Esophagus squamous epithelium (tissue), 5 donors: ENCODE measurements around the gene CCDC7. TPM values are rescaled to one million over a fixed set of nuclear protein-coding genes. Genes with fewer than 3 reads are reported as not detected.
"Not testable (repeated sequence)": the region's sequence is repeated elsewhere in the genome, so short reads cannot be mapped to it uniquely, and the experiment has no call there.

Source experiments
- DNase-seq: peaks from one replicate; lab custom pipeline; 2025; lab: John Stamatoyannopoulos, UW
- H3K27ac ChIP-seq, 4 donors: fragments of 200-600 bp; sonication (generic); one replicate each; pipeline ENCODE4 v1.5.1; 2016 to 2019; ENCODE audit warnings: mild to moderate bottlenecking in 1 of 4
- H3K27me3 ChIP-seq, 4 donors: fragments of 200-600 bp; sonication (generic); 1 replicate in 3 of 4; 2 replicates in 1 of 4; pipeline versions ENCODE4 v1.5.1 to v1.6.0; 2017 to 2021; ENCODE audit warnings: antibody characterized with exemption in 1 of 4
- H3K36me3 ChIP-seq, 3 donors: fragments of 200-600 bp; sonication (generic); one replicate each; pipeline ENCODE4 v1.5.1; 2016 to 2019
- H3K4me1 ChIP-seq, 3 donors: fragments of 200-600 bp; sonication (generic); one replicate each; pipeline ENCODE4 v1.5.1; 2017 to 2019
- H3K4me3 ChIP-seq, 4 donors: fragments of 200-600 bp; sonication (generic); 1 replicate in 3 of 4; 2 replicates in 1 of 4; pipeline ENCODE4 v1.5.1; 2016 to 2019; ENCODE audit warnings: mild to moderate bottlenecking in 2 of 4, moderate library complexity in 1 of 4
- H3K9me3 ChIP-seq, 3 donors: fragments of 200-600 bp; sonication (generic); one replicate each; pipeline ENCODE4 v1.5.1; 2016 to 2019
- POLR2A ChIP-seq, 4 donors: fragments of 450-650 bp; IDR thresholded peaks; one replicate each; pipeline ENCODE4 v1.6.1; 2017; ENCODE audit warnings: antibody characterized with exemption in 4 of 4, mild to moderate bottlenecking in 4 of 4, moderate library complexity in 3 of 4
- WGBS, 2 donors: methylation state at CpG; one replicate each; pipeline ENCODE4 v1.1.5; 2018; 5-methylcytosine and 5-hydroxymethylcytosine counted together
- intact Hi-C: fragments of 100-400 bp; cut with DNase I; formaldehyde crosslinking; loops from one replicate; pipeline ENCODE4 v1.15.0; 2022
- total RNA-seq, 4 donors: library from RNA; depleted of rRNA; stranded (reverse); fragments of >200 nt; gene quantifications; one replicate each; pipeline ENCODE4 v1.1.0, GENCODE V29; 2016
- TF ChIP-seq, protein P1 (sequence below), 6 experiments: fragments of 450-650 bp in 4 of 6; fragments of 200-600 bp in 2 of 6; sonication (generic) in 2 of 6; IDR thresholded peaks; one replicate each; pipeline ENCODE4 v1.5.1; 2016 to 2019; ENCODE audit warnings: antibody characterized with exemption in 6 of 6, mild to moderate bottlenecking in 4 of 6, moderate library complexity in 4 of 6
- donor health status: DM: yes; HTN: yes; CAD: no.

The CCDC7 gene
- total RNA-seq, 4 donors from 2014 or later = 1.9 to 31.3 (median 9.1) TPM

DNA sequence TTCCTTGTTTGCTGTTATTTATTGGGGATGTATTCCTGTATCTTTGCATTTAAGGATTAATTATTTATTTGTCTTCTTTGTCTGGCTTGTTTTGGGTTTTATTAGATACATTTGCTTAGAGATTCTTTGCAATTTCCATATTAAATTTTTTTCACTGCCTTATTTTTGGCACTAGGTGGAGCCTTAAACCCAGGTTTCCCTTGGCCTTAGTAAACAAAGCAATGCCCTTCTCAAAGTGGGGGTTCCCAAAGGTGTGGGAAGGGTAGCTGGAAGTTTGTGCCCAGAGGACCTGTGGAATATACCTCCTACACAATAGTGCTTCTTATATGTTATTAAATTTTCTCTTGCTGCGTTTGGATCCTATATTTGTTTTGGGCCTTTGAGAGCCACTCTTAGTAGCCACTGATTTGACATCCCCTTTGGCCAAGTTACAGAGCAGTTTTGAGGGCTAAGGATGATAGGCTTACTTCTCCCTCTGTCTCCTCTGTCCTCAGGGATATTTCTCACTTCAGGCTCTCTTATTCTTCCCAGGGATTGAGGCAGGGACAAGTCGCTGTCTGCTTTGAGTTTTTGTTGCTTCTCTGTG lies 349.8 kb downstream of the CCDC7 start:
- H3K9me3 ChIP-seq = no peaks in the 10 kb centered on the region
- intact Hi-C loops = loop anchor here (5.0 kb wide), 1 partner anchor 212 kb away; no protein-coding TSS in a partner anchor
- no peak for DNase-seq
- H3K4me3 ChIP-seq = no peak overlapping the region
- no peaks in the 10 kb centered on the region for H3K4me1 ChIP-seq
- H3K27me3 ChIP-seq = no peaks in the 10 kb centered on the region
- H3K36me3 ChIP-seq = no peaks in the 10 kb centered on the region
- TF ChIP-seq, protein P1, sequence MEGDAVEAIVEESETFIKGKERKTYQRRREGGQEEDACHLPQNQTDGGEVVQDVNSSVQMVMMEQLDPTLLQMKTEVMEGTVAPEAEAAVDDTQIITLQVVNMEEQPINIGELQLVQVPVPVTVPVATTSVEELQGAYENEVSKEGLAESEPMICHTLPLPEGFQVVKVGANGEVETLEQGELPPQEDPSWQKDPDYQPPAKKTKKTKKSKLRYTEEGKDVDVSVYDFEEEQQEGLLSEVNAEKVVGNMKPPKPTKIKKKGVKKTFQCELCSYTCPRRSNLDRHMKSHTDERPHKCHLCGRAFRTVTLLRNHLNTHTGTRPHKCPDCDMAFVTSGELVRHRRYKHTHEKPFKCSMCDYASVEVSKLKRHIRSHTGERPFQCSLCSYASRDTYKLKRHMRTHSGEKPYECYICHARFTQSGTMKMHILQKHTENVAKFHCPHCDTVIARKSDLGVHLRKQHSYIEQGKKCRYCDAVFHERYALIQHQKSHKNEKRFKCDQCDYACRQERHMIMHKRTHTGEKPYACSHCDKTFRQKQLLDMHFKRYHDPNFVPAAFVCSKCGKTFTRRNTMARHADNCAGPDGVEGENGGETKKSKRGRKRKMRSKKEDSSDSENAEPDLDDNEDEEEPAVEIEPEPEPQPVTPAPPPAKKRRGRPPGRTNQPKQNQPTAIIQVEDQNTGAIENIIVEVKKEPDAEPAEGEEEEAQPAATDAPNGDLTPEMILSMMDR (IDR thresholded peaks at IDR 0.05) = peak; percentile 40 to 75 (median 60)
- no peak for TF ChIP-seq POLR2A (IDR thresholded peaks at IDR 0.05)
- 59 to 61% methylated on average over 2 of the region's 2 CpGs for WGBS, 2 donors
- no peak overlapping the region for H3K27ac ChIP-seq

DNA sequence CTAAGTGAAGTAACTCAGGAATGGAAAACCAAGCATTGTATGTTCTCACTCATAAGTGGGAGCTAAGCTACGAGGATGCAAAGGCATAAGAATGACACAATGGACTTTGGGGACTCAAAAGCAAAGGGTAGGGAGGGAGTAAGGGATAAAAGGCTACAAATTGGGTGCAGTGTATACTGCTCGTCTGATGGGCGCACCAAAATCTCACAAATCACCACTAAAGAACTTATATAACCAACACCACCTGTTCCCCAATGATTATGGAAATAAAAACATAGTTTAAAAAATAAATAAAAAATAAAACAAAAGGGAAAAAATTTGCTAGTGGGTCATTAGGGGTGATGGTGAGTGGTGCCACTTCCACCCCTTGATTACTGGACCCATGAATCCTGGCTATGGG lies 351.5 kb downstream of the CCDC7 start:
- not testable (repeated sequence) for H3K27me3 ChIP-seq, DNase-seq, H3K4me1 ChIP-seq, H3K36me3 ChIP-seq, H3K9me3 ChIP-seq, H3K4me3 ChIP-seq, H3K27ac ChIP-seq
- WGBS, 2 donors = 55 to 87% methylated on average over 3 of the region's 3 CpGs
- intact Hi-C loops = loop anchor here (5.0 kb wide), 1 partner anchor 210 kb away; no protein-coding TSS in a partner anchor

DNA sequence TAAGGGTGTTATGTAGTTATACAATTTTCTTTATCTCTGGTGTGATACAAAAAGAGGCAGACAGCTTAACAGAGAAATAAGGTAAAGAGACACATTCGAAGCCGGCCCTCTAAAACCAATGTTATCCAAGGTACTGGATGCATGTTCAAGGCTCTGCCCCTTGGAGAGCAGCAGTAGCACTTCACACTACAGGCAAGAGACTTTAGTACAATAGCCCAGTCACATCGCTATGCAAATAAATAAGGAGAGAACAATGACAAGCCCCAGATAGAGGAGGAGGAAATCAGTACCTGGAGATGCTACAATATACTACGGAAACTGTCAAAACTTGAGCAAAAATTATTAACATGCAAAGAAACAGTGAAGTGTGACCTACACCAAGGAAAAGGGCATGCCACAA lies 401.0 kb downstream of the CCDC7 start:
- TF ChIP-seq POLR2A (IDR thresholded peaks at IDR 0.05) = no peak
- TF ChIP-seq, protein P1 (IDR thresholded peaks at IDR 0.05) = no peak
- Histone ChIP-seq H3K4me3 (no peak overlapping the region), H3K4me1 (no peaks in the 10 kb centered on the region), H3K27me3 (no peaks in the 10 kb centered on the region), H3K36me3 (no peaks in the 10 kb centered on the region), H3K9me3 (no peaks in the 10 kb centered on the region), H3K27ac (no peak overlapping the region)
- DNase-seq = no peak
- intact Hi-C loops = no loop called here
- 81 to 83% methylated on average over 4 of the region's 4 CpGs for WGBS, 2 donors

DNA sequence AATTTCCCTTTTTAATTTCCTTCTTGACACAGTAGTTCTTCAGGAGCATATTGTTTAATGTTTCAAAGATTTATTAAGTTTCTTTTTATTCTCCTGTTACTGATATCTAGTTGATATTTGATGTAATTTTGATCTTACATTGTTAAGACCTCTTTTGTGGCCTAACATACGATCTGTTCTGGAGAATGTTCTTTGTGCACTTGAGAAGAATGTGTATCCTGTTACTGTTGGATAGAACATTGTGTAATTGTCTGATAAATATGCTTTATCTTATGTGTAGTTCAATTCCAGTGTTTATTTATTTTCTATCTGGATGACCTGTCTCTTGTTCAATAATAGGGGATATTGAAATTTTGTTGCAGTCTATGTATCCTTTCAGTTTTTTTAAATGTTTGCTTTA lies 405.4 kb downstream of the CCDC7 start:
- Histone ChIP-seq H3K9me3 (no peaks in the 10 kb centered on the region), H3K27me3 (no peaks in the 10 kb centered on the region), H3K4me3 (no peak overlapping the region), H3K27ac (no peak overlapping the region), H3K4me1 (no peaks in the 10 kb centered on the region), H3K36me3 (no peaks in the 10 kb centered on the region)
- intact Hi-C loops = no loop called here
- DNase-seq = no peak
- TF ChIP-seq, protein P1 (IDR thresholded peaks at IDR 0.05) = no peak
- no peak for TF ChIP-seq POLR2A (IDR thresholded peaks at IDR 0.05)
- WGBS, 2 donors = 0% methylated on average over 1 of the region's 1 CpG

DNA sequence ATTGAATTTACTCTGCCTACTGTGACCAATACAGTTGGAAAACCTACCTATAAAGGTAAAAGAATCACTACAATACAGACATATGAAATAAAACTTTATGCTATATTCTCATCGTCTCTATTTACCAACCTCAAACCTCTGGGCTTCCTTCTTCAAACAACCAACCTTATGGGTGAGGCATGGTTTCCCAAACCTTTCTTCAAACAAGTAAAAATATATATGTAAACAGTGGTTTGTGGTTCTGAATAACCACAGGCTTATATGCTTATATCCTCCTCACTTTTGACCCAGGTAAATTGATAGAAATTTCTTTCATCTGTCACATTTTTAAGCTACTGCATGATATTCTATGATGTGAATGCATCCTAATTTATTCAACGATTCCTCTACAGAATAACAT lies 408.5 kb downstream of the CCDC7 start:
- intact Hi-C loops = no loop called here
- 83 to 85% methylated on average over 2 of the region's 2 CpGs for WGBS, 2 donors
- no peak overlapping the region for H3K27ac ChIP-seq
- TF ChIP-seq, protein P1 (IDR thresholded peaks at IDR 0.05) = no peak
- TF ChIP-seq POLR2A (IDR thresholded peaks at IDR 0.05) = no peak
- no peaks in the 10 kb centered on the region for H3K4me1 ChIP-seq
- no peak for DNase-seq
- H3K9me3 ChIP-seq = no peaks in the 10 kb centered on the region
- H3K36me3 ChIP-seq = no peaks in the 10 kb centered on the region
- H3K27me3 ChIP-seq = no peaks in the 10 kb centered on the region
- no peak overlapping the region for H3K4me3 ChIP-seq

DNA sequence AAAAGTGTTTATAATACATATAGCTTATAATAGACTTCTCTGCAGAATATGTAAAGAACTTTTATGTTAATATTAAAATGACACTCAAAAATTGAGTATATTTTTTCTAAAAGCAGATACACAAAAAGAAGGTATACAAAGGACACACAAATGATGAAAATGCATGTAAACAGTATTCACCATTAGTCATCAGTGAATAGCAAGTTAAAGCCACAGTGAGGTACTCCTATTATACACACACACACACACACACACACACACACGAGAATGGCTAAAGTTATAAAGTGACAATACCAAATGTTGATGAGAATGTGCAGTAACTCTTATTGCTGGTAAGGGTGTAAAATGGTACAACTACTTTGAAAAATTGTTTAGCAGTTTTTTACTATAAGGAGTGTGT lies 419.2 kb downstream of the CCDC7 start:
- no peak overlapping the region for H3K27ac ChIP-seq
- H3K4me1 ChIP-seq = no peaks in the 10 kb centered on the region
- H3K9me3 ChIP-seq = no peaks in the 10 kb centered on the region
- intact Hi-C loops = no loop called here
- no peaks in the 10 kb centered on the region for H3K27me3 ChIP-seq
- H3K4me3 ChIP-seq = no peak overlapping the region
- 53 to 55% methylated on average over 1 of the region's 1 CpG for WGBS, 2 donors
- H3K36me3 ChIP-seq = no peaks in the 10 kb centered on the region
- DNase-seq = no peak
- TF ChIP-seq POLR2A (IDR thresholded peaks at IDR 0.05) = no peak
- TF ChIP-seq, protein P1 (IDR thresholded peaks at IDR 0.05) = no peak
